GM23338 (cell line): ENCODE data around the gene ADCY3. TPM values are rescaled to one million over a fixed set of nuclear protein-coding genes. Genes with fewer than 3 reads are reported as not detected.

ENCODE experiments used
- ATAC-seq: fragments of 200-7000 bp; cut with Tn5 transposase; 3 replicates; pipeline ENCODE4 v1.9.1; 2020
- DNase-seq: peaks from one replicate; pipeline ENCODE4 v3.0.0-alpha.2; 2015; ENCODE audit warnings: low spot score
- H2AFZ ChIP-seq: fragments of 200-600 bp; sonication (generic); 2 replicates; pipeline ENCODE4 v1.8.0; 2016; ENCODE audit warnings: antibody characterized with exemption, mild to moderate bottlenecking, moderate library complexity
- H3F3A ChIP-seq: fragments of 200-600 bp; sonication (generic); replicated peaks from 2 replicates; pipeline ENCODE4 v1.8.0; 2017; ENCODE audit warnings: antibody characterized with exemption, mixed run types, low read depth
- H3K27ac ChIP-seq: fragments of 200-600 bp; sonication (generic); 2 replicates; pipeline ENCODE4 v1.6.1; 2016; ENCODE audit warnings: low read depth
- H3K27me3 ChIP-seq: fragments of 200-600 bp; sonication (generic); 2 replicates; pipeline ENCODE4 v1.8.0; 2016; ENCODE audit warnings: mild to moderate bottlenecking, mixed run types, moderate library complexity; ENCODE audit not compliant: insufficient read depth
- H3K36me3 ChIP-seq: fragments of 200-600 bp; sonication (generic); 2 replicates; pipeline ENCODE4 v1.8.0; 2016; ENCODE audit warnings: mild to moderate bottlenecking; ENCODE audit not compliant: insufficient read depth
- H3K4me1 ChIP-seq: fragments of 200-600 bp; sonication (generic); 2 replicates; pipeline ENCODE4 v1.8.0; 2016; ENCODE audit warnings: mild to moderate bottlenecking, moderate library complexity; ENCODE audit not compliant: insufficient read depth
- H3K4me2 ChIP-seq: fragments of 200-600 bp; sonication (generic); 2 replicates; pipeline ENCODE4 v1.7.1; 2017; ENCODE audit warnings: mixed run types
- H3K4me3 ChIP-seq: fragments of 200-600 bp; sonication (generic); 2 replicates; pipeline ENCODE4 v1.6.1; 2016; ENCODE audit warnings: mixed run types
- H3K79me2 ChIP-seq: fragments of 200-600 bp; sonication (generic); replicated peaks from 2 replicates; pipeline ENCODE4 v1.8.0; 2017; ENCODE audit warnings: mild to moderate bottlenecking; ENCODE audit not compliant: insufficient read depth
- H3K9me2 ChIP-seq: fragments of 200-600 bp; sonication (generic); 2 replicates; pipeline ENCODE4 v1.8.0; 2017; ENCODE audit not compliant: insufficient read depth
- H4K20me1 ChIP-seq: fragments of 200-600 bp; sonication (generic); replicated peaks from 2 replicates; pipeline ENCODE4 v1.8.0; 2017; ENCODE audit warnings: mild to moderate bottlenecking; ENCODE audit not compliant: insufficient read depth
- H3K27ac Mint-ChIP-seq: 2 replicates; pipeline ENCODE4 v1.8.0; 2020; ENCODE audit warnings: inconsistent platforms, mild to moderate bottlenecking, moderate library complexity, mixed read lengths
- H3K27me3 Mint-ChIP-seq: 3 replicates; pipeline ENCODE4 v1.8.0; 2022; ENCODE audit warnings: low read depth, mild to moderate bottlenecking, moderate library complexity, mixed read lengths, inconsistent platforms; ENCODE audit not compliant: insufficient read depth, poor library complexity
- H3K36me3 Mint-ChIP-seq: 3 replicates; pipeline ENCODE4 v1.8.0; 2021; ENCODE audit warnings: low read depth, mild to moderate bottlenecking, inconsistent platforms, moderate library complexity, mixed read lengths
- H3K4me1 Mint-ChIP-seq: 3 replicates; pipeline ENCODE4 v1.8.0; 2020; ENCODE audit warnings: mild to moderate bottlenecking, inconsistent platforms, mixed read lengths
- H3K4me3 Mint-ChIP-seq: 3 replicates; pipeline ENCODE4 v1.8.0; 2021; ENCODE audit warnings: moderate library complexity, mild to moderate bottlenecking, inconsistent platforms, mixed read lengths
- H3K9me3 Mint-ChIP-seq: 3 replicates; pipeline ENCODE4 v1.8.0; 2020; ENCODE audit warnings: moderate library complexity, mild to moderate bottlenecking, inconsistent platforms, mixed read lengths
- CREB1 ChIP-seq: fragments of 250-450 bp; sonication (Bioruptor Pico); IDR thresholded peaks from 2 replicates; pipeline ENCODE4 v1.5.0; 2020; ENCODE audit warnings: low read depth, mild to moderate bottlenecking, moderate library complexity
- EZH2 ChIP-seq: fragments of 200-600 bp; sonication (generic); IDR thresholded peaks from one replicate; pipeline ENCODE4 v1.8.0; 2017; ENCODE audit warnings: antibody characterized with exemption, mild to moderate bottlenecking, low read depth; ENCODE audit not compliant: unreplicated experiment
- EZH2phosphoT487 ChIP-seq: fragments of 200-600 bp; sonication (generic); IDR thresholded peaks from one replicate; pipeline ENCODE4 v1.8.1; 2018; ENCODE audit warnings: antibody characterized with exemption; ENCODE audit not compliant: unreplicated experiment
- JUNB ChIP-seq: IDR thresholded peaks from one replicate; pipeline ENCODE4 v1.6.1; 2016; ENCODE audit warnings: antibody characterized with exemption; ENCODE audit not compliant: unreplicated experiment
- NANOG ChIP-seq: IDR thresholded peaks from 2 replicates; pipeline ENCODE4 v1.6.1; 2016; ENCODE audit warnings: antibody characterized with exemption, borderline replicate concordance
- POLR2AphosphoS5 ChIP-seq: IDR thresholded peaks from 2 replicates; pipeline ENCODE4 v1.6.1; 2016; ENCODE audit warnings: antibody characterized with exemption, low read depth
- ZNF114 ChIP-seq: fragments of 250-450 bp; sonication (Bioruptor Pico); IDR thresholded peaks from 2 replicates; pipeline ENCODE4 v1.5.0; 2020; ENCODE audit warnings: mild to moderate bottlenecking, moderate library complexity
- polyA plus RNA-seq: library from polyadenylated mRNA; unstranded; fragments of >200 nt; fragmentation: Nextera tagmentation; extraction: Ambion mirVana; gene quantifications from 2 replicates; pipeline ENCODE4 v1.2.1, GENCODE V29; 2016
- total RNA-seq: library from RNA; depleted of rRNA; stranded (reverse); fragments of >200 nt; shearing (Covaris generic); gene quantifications from 2 replicates; pipeline ENCODE4 v1.2.3, GENCODE V29; 2014
- TF ChIP-seq, protein P1 (sequence below), 2 experiments: fragments of 200-600 bp in 1 of 2; sonication (generic) in 1 of 2; conservative IDR thresholded peaks; 2 replicates each; pipeline versions ENCODE4 v1.5.1 to v1.6.1; 2016 to 2017; ENCODE audit warnings: antibody characterized with exemption in 2 of 2, low read depth in 2 of 2, mild to moderate bottlenecking in 2 of 2, moderate library complexity in 1 of 2
- TF ChIP-seq, protein P2 (sequence below): fragments of 250-450 bp; sonication (Bioruptor Pico); IDR thresholded peaks from 2 replicates; pipeline ENCODE4 v1.5.0; 2020; ENCODE audit warnings: mild to moderate bottlenecking, moderate library complexity

The ADCY3 gene
- total and polyA plus RNA-seq, 2 experiments from 2014 or later = 9.7 to 32.4 TPM

DNA sequence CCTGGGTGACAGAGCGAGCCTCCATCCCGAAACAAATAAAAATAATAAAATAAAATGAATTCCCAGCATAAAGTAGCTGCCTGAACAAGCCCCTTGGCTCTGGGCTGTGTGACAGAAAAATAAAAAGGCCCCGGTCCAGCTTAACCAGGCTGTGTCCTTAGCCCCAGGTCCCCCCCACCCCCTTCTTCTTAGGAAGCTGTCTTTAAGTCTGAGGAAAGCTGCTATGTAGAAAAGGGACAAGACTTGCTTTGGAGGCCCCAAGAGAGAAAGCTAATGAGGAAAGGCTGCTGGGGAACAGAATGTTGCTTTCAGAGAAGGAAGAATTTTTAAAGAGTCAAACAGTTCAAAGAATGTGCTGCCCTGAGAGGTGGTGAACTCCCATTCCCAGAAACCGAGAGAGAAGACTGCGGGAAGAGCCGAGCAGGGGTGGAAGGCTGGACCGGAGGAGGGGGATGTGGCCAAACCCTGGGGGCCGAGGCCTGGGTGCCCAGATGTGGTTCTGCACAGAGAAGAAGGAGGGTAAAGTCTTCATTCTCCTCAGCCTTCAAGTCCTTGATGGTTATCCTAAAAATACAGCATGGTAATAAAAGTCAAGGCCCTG lies 64.9 kb downstream of the ADCY3 start:
- H3K36me3 Mint-ChIP-seq = peaks cover under 1% of the 10 kb centered on the region
- Histone ChIP-seq H3K27ac (no peak overlapping the region), H3K79me2 (no peaks in the 10 kb centered on the region), H3K27me3 (no peaks in the 10 kb centered on the region), H3K36me3 (no peaks in the 10 kb centered on the region), H3K9me2 (no peaks in the 10 kb centered on the region), H2AFZ (no peak overlapping the region), H3K4me2 (no peak overlapping the region), H4K20me1 (0 out of 2 replicates have a peak, but pooled peaks cover 3% of the 10 kb centered on the region), H3K4me3 (no peak overlapping the region), H3K4me1 (no peaks in the 10 kb centered on the region), H3F3A (no peaks in the 10 kb centered on the region)
- peaks cover under 1% of the 10 kb centered on the region; the same call in 1 of the 3 replicates for H3K9me3 Mint-ChIP-seq
- H3K4me3 Mint-ChIP-seq = no peak overlapping the region
- DNase-seq (no peak), ATAC-seq (no peak)
- H3K4me1 Mint-ChIP-seq = no peaks in the 10 kb centered on the region
- H3K27me3 Mint-ChIP-seq = peaks cover 2% of the 10 kb centered on the region
- TF ChIP-seq EZH2phosphoT487 (no peak), EZH2 (no peak)
- no peak overlapping the region for H3K27ac Mint-ChIP-seq

DNA sequence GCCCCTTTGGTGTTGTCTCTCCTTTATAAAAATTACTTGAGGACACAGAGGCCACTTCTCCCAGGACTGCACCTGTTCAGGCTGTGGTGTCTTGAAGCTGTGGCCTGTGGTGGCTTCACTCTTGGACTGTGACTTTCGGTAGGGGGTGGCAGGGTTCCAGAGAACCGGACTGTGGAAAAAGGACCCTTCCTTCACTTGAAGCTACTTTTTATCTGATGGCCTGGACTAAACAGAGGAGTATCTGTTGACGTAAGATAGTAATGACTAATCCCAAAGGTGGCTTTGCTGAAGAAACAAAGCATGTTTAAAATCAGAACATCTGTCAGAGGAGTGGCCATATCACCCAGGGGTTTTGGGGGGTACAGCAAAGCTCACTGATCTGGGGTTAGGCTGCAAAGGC lies 66.0 kb downstream of the ADCY3 start:
- H3K27me3 ChIP-seq = no peaks in the 10 kb centered on the region
- H3K36me3 Mint-ChIP-seq = peaks cover 4% of the 10 kb centered on the region
- no peaks in the 10 kb centered on the region for H3K4me1 ChIP-seq
- no peak overlapping the region for H3K4me3 ChIP-seq
- no peaks in the 10 kb centered on the region for H3K79me2 ChIP-seq
- peaks cover 9% of the 10 kb centered on the region; the same call in 2 of the 3 replicates for H3K9me3 Mint-ChIP-seq
- no peaks in the 10 kb centered on the region for H3K4me1 Mint-ChIP-seq
- H3F3A ChIP-seq = no peaks in the 10 kb centered on the region
- no peaks in the 10 kb centered on the region for H3K36me3 ChIP-seq
- ATAC-seq (no peak), DNase-seq (no peak)
- no peak overlapping the region for H2AFZ ChIP-seq
- no peak overlapping the region for H3K4me3 Mint-ChIP-seq
- TF ChIP-seq ZNF114 (no peak), JUNB (no peak), EZH2 (no peak), POLR2AphosphoS5 (no peak), EZH2phosphoT487 (no peak), CREB1 (CRISPR knock-in tag) (no peak), NANOG (no peak)
- TF ChIP-seq, protein P1, sequence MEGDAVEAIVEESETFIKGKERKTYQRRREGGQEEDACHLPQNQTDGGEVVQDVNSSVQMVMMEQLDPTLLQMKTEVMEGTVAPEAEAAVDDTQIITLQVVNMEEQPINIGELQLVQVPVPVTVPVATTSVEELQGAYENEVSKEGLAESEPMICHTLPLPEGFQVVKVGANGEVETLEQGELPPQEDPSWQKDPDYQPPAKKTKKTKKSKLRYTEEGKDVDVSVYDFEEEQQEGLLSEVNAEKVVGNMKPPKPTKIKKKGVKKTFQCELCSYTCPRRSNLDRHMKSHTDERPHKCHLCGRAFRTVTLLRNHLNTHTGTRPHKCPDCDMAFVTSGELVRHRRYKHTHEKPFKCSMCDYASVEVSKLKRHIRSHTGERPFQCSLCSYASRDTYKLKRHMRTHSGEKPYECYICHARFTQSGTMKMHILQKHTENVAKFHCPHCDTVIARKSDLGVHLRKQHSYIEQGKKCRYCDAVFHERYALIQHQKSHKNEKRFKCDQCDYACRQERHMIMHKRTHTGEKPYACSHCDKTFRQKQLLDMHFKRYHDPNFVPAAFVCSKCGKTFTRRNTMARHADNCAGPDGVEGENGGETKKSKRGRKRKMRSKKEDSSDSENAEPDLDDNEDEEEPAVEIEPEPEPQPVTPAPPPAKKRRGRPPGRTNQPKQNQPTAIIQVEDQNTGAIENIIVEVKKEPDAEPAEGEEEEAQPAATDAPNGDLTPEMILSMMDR (conservative IDR thresholded peaks at IDR 0.05; ENCODE audit: low read depth in 2 of 2) = no peak
- TF ChIP-seq, protein P2, sequence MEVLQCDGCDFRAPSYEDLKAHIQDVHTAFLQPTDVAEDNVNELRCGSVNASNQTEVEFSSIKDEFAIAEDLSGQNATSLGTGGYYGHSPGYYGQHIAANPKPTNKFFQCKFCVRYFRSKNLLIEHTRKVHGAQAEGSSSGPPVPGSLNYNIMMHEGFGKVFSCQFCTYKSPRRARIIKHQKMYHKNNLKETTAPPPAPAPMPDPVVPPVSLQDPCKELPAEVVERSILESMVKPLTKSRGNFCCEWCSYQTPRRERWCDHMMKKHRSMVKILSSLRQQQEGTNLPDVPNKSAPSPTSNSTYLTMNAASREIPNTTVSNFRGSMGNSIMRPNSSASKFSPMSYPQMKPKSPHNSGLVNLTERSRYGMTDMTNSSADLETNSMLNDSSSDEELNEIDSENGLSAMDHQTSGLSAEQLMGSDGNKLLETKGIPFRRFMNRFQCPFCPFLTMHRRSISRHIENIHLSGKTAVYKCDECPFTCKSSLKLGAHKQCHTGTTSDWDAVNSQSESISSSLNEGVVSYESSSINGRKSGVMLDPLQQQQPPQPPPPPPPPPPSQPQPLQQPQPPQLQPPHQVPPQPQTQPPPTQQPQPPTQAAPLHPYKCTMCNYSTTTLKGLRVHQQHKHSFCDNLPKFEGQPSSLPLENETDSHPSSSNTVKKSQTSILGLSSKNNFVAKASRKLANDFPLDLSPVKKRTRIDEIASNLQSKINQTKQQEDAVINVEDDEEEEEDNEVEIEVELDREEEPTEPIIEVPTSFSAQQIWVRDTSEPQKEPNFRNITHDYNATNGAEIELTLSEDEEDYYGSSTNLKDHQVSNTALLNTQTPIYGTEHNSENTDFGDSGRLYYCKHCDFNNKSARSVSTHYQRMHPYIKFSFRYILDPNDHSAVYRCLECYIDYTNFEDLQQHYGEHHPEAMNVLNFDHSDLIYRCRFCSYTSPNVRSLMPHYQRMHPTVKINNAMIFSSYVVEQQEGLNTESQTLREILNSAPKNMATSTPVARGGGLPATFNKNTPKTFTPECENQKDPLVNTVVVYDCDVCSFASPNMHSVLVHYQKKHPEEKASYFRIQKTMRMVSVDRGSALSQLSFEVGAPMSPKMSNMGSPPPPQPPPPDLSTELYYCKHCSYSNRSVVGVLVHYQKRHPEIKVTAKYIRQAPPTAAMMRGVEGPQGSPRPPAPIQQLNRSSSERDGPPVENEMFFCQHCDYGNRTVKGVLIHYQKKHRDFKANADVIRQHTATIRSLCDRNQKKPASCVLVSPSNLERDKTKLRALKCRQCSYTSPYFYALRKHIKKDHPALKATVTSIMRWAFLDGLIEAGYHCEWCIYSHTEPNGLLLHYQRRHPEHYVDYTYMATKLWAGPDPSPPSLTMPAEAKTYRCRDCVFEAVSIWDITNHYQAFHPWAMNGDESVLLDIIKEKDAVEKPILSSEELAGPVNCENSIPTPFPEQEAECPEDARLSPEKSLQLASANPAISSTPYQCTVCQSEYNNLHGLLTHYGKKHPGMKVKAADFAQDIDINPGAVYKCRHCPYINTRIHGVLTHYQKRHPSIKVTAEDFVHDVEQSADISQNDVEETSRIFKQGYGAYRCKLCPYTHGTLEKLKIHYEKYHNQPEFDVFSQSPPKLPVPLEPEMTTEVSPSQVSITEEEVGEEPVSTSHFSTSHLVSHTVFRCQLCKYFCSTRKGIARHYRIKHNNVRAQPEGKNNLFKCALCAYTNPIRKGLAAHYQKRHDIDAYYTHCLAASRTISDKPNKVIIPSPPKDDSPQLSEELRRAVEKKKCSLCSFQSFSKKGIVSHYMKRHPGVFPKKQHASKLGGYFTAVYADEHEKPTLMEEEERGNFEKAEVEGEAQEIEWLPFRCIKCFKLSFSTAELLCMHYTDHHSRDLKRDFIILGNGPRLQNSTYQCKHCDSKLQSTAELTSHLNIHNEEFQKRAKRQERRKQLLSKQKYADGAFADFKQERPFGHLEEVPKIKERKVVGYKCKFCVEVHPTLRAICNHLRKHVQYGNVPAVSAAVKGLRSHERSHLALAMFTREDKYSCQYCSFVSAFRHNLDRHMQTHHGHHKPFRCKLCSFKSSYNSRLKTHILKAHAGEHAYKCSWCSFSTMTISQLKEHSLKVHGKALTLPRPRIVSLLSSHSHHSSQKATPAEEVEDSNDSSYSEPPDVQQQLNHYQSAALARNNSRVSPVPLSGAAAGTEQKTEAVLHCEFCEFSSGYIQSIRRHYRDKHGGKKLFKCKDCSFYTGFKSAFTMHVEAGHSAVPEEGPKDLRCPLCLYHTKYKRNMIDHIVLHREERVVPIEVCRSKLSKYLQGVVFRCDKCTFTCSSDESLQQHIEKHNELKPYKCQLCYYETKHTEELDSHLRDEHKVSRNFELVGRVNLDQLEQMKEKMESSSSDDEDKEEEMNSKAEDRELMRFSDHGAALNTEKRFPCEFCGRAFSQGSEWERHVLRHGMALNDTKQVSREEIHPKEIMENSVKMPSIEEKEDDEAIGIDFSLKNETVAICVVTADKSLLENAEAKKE (CRISPR knock-in tag) = no peak
- H3K27me3 Mint-ChIP-seq = peaks cover 6% of the 10 kb centered on the region
- H4K20me1 ChIP-seq = 0 out of 2 replicates have a peak, but pooled peaks cover 3% of the 10 kb centered on the region
- H3K4me2 ChIP-seq = no peak overlapping the region
- H3K9me2 ChIP-seq = no peaks in the 10 kb centered on the region
- no peak overlapping the region for H3K27ac ChIP-seq
- H3K27ac Mint-ChIP-seq = no peak overlapping the region
